GM18870 (cell line): ENCODE results near the gene IFITM10.
"Not testable (repeated sequence)": the region's sequence is repeated elsewhere in the genome, so short reads cannot be mapped to it uniquely, and the experiment has no call there.

Experiments
- ATAC-seq: cut with Tn5 transposase; IDR thresholded peaks from one replicate; pipeline ENCODE4 v1.9.1; 2021; ENCODE audit warnings: moderate library complexity; ENCODE audit not compliant: unreplicated experiment

Gene IFITM10

DNA sequence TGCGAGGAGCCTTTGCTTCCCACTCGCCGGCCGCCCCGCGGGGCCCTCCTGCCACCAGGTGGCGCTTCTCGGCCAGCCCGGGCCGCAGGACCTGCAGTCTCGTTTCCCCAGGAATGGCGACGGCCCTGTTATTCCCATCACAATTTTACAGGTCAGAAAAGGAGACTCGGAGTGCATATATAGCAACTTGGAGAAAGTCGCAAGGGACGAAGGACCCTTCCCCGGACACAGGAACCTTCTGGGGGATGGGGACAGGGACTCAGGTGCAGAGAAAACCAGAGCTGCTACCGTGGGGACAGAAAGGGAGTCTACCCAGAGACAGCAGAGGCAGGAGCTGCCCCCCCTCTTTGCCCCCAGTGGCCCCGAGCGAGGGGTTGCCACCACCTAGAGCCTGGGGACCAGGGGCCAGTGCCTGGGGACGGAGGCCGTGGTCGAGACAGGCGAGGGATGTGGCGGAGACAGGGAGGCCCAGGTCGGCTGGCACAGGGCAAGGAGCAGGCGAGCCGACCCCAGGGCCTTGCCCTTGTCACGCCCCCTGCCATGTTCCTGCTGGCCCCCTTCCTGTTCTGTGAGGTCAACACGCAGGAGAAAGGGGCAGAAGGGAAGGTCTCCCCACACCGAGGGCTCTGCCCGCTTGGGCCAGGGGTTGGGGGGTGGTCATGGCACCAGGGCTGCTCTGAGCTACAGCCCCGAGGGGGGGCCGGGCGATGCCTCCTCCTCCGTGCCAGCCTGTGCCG is 56.9 kb downstream of the IFITM10 start:
- no peak for ATAC-seq

DNA sequence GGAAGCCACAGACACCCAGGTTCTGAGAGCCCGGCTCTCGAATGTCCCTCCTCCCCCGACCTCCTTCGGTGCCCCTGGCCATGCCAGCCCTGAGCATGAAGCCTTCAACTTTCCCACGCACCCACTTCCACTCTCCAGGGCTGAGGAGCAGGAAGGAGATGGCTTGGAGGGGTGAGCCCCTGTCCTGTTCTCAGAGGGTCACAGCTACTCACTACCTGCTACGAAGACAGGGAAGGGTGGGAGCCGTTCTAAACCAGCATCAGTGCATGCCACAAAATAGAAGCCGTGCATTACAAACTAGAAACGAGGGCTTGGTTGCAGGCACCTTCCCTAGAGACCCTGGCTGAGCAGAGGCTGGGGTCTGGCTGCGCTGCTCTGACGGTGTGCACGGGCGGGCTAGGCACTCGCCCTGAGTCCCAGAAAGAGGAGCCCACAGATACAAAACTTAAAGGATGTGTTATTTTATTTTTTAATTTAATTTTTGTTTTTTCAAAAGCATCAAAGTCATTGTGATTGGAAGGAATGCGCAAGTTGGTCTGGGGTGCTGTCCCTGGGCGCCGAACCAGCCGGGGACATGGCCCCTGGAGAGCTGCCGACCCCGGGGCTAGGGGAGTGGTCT is 57.6 kb downstream of the IFITM10 start:
- ATAC-seq: no peak

DNA sequence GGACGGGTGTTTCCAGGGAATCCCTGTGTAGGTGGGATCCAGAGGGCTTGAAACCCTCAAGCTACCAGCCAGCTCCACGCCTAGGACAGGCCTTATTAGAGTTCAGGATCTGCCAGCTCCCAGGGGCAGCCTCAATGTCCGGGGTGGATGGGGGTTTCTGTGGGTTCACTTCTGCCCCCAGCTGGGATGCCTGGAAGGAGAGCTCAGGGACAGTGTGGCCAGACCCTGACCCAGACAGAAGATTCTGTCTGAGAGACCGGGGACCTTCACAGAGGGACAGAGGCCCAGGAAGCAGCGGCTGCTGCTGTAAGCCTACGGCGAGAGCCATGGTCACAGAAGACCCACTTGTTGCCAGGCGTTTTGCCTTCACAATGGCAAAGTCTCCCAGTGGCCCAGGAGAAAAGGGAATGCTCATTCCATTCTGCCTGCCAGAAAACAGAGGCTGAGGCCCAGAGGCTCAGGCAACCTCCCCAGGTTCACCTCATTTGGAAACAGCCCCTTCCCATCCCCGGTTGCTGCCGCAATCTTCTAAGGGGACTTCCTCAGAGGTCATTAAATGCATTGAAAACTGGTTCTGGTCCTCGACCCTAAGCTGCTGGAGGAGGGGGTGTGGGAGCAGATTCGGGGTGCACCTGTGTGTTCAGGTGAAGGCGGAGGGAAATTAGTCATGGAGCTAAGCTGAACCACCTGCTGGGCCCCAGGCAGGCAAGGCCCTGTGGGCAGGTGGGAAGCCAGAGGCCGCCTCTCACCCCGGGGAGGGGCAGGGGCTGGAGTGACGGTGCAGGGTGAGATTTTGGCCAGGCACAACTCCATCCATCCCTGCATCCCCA is 58.3 kb downstream of the IFITM10 start:
- ATAC-seq: no peak

DNA sequence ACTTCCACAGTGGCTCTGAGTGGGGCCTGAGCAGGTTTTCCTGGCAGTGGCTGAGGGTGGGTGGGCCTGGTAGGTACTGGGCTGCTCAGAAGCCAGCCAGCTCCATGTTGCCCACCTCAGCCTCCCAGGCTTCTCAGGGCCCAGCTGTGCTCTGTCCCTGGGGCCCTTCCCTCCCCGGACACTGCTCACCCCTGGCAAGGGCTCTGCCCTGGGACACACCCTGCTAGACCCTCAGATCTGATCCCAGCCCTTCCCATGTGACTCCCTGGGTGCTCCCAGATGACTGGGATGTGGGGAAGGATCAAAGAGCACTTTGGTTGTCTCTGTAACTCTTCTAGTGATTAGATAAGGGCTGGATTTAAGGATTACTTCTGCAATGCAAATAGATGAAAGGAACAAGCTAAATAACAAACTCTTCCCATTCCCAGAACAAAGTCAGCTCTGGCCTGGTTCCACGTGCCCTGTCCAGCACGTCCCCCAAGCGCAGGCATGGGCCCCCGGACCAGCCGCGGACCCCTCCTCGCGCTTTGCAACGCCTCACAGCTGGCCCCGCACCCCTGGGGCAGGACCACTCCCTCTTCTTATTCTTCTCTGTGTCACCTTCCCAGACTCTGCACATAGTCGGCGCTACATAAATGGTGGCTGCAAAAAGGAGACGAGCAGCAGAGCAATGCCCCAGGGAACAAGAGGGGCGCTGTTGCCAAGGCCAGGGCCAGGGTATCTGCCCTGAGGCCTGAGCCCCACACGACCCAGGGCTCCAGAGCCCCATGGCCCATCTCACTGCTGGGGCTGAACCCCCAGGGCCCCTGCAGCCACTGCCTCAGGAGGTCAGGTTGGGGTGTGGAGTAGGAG is 59.1 kb downstream of the IFITM10 start:
- ATAC-seq: no peak

DNA sequence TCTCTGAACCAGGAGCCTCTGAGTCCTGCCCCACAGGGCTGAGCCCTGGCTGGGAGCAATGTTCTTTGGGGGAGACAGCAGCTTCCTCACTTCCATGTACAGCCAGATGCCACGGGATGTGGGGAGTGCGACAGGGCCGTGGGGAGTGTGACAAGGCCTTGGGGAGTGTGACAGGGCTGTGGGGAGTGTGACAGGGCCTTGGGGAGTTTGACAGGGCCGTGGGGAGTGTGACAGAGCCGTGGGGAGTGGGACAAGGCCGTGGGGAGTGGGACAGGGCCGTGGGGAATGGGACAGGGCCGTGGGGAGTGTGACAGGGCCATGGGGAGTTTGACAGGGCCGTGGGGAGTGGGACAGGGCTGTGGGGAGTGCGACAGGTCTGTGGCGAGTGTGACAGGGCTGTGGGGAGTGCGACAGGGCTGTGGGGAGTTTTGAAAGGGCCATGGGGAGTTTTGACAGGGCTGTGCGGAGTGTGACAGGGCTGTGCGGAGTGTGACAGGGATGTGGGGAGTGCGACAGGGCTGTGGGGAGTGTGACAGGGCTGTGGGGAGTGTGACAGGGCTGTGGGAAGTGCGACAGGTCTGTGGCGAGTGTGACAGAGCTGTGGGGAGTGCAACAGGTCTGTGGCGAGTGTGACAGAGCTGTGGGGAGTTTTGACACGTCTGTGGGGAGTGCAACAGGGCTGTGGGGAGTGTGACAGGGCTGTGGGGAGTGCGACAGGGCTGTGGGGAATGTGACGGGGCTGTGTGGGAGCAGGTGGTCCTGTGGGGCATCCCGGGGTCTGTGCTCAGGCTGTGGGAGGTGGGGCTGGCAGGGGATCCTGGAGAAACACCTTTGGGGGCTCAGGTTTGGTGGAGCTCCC is 60.0 kb downstream of the IFITM10 start:
- ATAC-seq: no peak

DNA sequence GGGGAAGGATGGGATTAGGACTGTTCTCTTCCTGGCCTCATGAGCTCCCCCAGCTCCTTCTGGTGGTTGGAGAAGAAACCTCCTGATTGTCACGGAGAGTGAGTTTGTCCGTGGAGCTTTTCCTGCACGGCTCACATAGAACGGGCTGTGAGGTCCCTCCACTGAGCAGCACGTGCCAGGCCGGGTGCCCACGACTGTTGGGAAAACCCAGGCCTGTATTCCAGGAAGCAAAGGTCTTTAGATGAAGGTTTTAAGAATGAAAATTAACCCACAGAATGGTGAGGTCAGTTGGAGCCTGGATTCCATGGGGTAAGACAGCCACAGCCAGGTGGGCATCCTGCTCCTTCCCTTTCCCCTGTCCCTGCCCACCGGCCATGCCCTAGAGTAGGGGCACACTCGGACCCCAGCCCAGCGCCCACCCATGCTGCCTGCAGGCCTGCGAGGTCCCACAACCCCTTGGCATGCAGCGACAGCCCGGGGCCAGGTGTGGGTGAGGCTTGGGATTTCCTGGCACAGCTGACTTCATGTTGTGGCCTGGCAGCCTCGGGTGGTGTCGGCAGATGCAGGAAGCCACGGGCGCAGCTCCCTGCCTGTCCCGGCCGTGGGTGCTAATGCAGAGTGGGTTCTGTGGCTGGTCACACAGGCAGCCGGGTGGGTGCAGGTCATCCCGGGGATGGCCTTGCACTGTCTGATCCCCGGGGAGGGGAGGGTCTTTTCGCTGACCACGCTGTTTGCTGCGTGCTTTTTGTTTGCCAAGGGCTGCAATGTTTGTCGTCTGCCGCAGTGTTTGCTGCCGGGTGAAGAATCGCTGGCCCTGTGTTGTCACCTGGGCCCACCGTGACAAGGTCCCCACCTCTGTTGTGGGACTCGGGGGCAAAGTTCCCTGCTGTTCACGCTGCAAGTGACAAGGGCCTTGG is 60.9 kb downstream of the IFITM10 start:
- not testable (repeated sequence) for ATAC-seq

DNA sequence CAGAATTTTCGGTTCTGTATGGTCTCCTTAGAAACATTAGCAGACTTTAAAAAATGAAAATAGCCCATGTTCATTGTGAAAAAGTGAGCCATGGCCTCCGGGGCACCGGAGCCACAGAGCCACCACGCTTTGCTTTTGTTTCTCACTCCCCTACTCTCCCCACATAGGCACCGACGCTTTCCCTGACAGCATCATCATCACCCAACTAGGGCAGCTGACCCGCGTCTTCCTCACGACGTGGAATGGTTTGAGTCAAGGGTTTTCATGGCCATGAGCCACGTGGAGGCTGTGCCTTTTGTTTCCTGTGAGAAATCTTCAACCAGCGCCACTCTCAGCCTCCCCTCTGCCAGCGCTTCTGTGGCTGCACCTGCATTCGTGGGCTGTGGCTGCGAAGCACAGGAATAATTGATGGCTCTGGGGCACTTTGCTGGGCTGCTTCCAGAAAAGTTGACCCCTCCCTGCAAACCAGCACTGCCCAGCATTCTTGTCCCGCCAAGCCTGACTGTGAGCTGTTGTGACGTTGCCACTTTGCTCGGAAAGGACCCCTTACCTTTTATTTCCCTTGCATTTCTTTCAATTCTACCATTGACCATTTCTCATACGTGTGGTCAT is 62.0 kb downstream of the IFITM10 start:
- not testable (repeated sequence) for ATAC-seq

DNA sequence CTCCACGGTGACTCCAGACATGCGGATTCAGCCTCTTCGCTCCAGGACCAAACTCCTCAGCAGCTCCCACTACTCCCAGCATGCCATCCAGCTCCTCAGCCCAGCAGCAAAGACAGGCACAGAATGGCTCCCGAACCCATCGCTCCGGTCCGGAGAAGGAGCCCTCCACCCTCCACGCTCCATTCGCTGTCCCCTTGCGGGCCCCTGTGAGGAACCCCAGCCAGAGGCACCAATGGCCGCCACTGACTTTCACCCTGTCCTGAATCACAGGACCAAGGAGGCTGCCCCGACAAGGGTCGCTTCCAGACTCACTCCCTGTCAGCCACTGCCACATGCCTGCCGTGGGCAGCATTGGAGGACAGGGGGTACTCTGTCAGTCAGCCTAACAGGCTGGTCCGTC is 64.2 kb downstream of the IFITM10 start:
- not testable (repeated sequence) for ATAC-seq

DNA sequence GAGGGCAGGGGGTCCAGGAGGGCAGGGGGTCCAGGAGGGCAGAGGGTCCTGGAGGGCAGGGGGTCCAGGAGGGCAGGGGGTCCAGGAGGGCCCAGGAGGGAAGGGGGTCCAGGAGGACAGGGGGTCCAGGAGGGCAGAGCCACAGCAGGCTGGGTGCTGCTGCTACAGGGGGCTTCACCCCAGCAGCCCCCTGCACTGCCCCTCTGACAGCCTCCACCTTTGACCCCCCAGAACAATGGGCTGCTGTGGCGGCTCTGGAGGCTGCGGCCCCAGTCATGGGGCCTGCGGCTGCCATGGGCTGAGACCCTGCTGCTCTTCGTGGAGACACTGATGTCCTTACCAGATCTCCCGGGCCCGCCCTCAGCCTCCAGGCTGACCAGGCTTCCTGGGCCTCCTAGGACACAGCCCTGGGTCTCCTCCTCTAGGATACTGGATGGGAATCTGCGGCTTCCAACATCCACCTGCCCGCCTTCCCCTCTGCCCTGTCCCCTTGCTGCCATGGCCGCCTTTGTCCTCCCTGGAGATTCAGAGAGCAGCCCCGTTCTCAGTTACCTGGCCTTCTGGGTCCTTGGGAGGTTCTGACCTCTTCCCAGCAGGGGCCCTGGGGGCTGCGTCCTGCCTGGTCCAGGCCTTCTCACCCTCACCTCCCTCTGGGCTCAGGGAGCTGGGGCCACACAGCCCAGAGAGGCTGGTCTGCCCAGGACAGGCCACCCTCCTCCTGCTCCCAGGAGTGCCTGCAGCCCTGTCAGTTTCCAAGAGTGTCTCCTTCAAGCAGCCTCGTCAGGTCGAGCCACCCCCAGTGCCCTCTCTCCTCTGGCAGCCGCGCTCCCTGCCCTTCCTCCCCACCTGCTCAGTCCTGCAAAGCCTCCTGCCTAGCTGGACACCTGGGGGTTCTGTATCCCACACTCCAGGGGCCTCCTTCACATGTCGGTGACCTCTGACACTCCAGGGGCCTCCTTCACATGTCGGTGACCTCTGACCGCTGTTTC is 65.2 kb downstream of the IFITM10 start:
- ATAC-seq: not testable (repeated sequence)

DNA sequence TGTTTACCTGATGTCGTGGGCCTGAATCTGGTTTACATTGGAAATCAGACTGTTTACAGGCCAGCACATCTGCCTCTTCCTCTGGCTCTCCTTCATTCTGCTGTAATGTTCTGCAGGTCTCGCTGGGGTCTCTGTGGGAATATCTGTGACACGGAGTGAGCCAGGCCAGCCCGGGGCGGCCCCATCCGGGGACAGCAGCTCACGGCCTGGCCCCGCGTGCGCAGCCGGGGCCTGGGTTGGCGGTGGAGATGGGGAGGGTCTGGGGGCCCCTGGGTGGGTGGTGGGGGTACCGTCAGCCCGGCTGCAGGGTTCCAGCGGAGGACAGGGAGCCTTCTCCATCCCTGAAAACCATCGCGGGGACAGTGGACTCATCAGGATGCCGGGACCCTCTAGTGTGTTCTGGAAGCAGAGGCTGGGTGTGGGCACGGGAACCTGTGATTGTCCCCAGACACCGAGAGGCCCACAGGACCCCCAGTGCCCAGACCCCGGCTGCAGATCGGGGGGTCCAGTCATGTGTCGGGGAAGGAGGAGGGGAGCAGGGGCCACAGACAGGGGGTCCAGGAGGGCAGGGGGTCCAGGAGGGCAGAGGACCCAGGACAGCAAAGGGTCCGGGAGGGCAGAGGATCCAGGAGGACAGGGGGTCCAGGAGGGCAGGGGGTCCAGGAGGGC is 66.4 kb downstream of the IFITM10 start:
- not testable (repeated sequence) for ATAC-seq

DNA sequence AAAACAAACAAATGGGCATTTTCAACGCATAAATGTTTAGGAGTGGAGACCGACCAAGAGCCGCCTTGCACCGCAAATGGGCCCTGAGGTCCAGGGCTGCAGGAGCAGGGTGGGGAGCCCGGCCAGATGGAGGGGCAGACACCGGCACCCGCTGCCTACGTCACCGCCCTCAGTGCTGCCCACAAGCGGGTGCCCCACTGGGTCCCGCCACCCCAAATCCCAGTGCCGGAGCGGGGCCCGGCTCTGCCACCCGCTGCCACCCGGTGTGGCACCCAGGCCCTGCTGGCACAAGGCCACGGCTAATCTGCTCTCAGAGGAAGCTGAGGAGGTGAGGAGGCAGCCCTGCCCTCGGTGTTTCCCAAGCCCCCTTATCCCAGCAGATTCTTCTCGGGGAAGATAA is 67.2 kb downstream of the IFITM10 start:
- not testable (repeated sequence) for ATAC-seq
